HAP-1 (cell line): Measurements from ENCODE around the gene PALLD.

ENCODE experiments used
- DNase-seq, 2 experiments: peaks; one replicate each; pipeline ENCODE4 v3.0.0-alpha.2; 2016 to 2020; ENCODE audit warnings: low spot score in 2 of 2
- H3K27me3 ChIP-seq: fragments of 250-450 bp; sonication (Bioruptor Pico); 2 replicates; pipeline ENCODE4 v1.5.1; 2020; ENCODE audit warnings: low read depth, mild to moderate bottlenecking, moderate library complexity
- H3K36me3 ChIP-seq: fragments of 250-450 bp; sonication (Bioruptor Pico); replicated peaks from 2 replicates; pipeline ENCODE4 v1.5.1; 2020; ENCODE audit warnings: mild to moderate bottlenecking
- H3K4me1 ChIP-seq: fragments of 250-450 bp; sonication (Bioruptor Pico); 2 replicates; pipeline ENCODE4 v1.5.1; 2020; ENCODE audit warnings: mild to moderate bottlenecking
- H3K4me3 ChIP-seq: fragments of 250-450 bp; sonication (Bioruptor Pico); 2 replicates; pipeline ENCODE4 v1.5.1; 2020; ENCODE audit warnings: mild to moderate bottlenecking, moderate library complexity
- H3K9me3 ChIP-seq: fragments of 250-450 bp; sonication (Bioruptor Pico); 2 replicates; pipeline ENCODE4 v1.5.1; 2020; ENCODE audit warnings: mild to moderate bottlenecking, moderate library complexity
- in situ Hi-C: fragments of 300-500 bp; cut with MboI; formaldehyde crosslinking; loops from 3 replicates; pipeline ENCODE4 v1.14.3; 2020; ENCODE audit warnings: low sequenced_read_pairs, inconsistent platforms, mixed read lengths

The PALLD gene

DNA sequence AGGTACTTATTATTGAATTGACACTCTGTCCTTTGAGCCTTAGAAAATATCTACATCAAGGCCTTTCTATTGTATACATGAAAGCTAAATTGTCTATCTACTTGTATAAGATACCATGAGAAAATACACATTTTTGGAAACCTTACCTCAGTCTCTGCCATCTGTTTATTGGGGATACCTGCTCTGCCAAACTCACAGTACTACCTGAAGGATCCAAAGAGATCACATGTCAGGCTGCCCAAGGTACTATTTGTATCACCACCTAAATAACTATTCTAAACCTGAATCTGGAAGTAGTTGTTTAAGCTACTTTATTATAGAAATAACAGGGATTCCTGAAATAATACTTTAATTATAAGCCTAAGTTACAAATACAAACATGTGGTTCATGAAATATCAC is 126.2 kb downstream of the PALLD start:
- H3K9me3 ChIP-seq, result no peaks in the 10 kb centered on the region
- DNase-seq, result no peak
- H3K4me3 ChIP-seq, result no peak overlapping the region
- H3K27me3 ChIP-seq, result no peaks in the 10 kb centered on the region
- H3K36me3 ChIP-seq, result no peaks in the 10 kb centered on the region
- in situ Hi-C loops, result no loop called here
- H3K4me1 ChIP-seq, result peaks cover 13% of the 10 kb centered on the region

DNA sequence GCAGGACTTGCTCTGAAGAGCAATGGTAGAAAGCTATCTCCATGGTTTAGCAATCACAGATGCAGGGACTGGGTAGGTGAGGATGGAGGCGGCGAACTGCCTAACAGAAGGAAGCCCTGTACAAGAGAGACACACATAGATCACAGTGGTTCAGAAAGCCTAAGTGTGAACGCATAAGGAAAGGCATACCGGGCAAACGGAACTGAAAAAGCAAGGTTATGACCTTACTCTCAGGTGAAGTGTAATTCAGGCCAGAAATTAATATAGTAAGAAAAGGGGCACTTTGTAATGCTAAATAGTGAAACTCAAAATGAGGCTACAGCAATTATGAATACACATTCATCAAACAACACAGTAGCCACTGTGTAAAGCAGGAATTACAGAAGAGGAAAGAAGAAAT is 126.6 kb downstream of the PALLD start:
- DNase-seq, result no peak
- Histone ChIP-seq H3K4me3 (no peak overlapping the region), H3K9me3 (no peaks in the 10 kb centered on the region), H3K4me1 (peaks cover 13% of the 10 kb centered on the region), H3K27me3 (no peaks in the 10 kb centered on the region), H3K36me3 (no peaks in the 10 kb centered on the region)
- in situ Hi-C loops, result no loop called here

DNA sequence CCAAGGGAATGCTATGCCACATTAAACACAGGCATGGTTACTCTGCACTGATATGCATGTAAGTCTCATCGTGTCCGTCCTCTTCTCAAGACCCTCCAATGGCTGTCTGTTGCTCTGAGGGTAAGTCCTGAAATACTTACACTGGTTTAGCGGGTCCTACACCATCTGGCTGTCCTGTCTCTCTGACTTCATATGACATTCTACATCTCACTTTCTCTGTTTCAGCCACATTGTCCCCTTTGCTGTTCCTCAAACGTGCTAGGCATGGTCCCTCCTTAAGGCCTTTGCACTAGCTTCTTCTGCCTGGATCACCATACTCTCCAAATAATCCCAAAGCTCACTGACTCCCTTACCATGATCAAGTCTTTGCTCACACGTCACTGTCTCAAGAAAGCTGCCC is 131.4 kb downstream of the PALLD start:
- peaks cover 22% of the 10 kb centered on the region for H3K4me1 ChIP-seq
- no peaks in the 10 kb centered on the region for H3K27me3 ChIP-seq
- H3K9me3 ChIP-seq, result no peaks in the 10 kb centered on the region
- in situ Hi-C loops, result no loop called here
- no peaks in the 10 kb centered on the region for H3K36me3 ChIP-seq
- no peak overlapping the region for H3K4me3 ChIP-seq
- no peak for DNase-seq

DNA sequence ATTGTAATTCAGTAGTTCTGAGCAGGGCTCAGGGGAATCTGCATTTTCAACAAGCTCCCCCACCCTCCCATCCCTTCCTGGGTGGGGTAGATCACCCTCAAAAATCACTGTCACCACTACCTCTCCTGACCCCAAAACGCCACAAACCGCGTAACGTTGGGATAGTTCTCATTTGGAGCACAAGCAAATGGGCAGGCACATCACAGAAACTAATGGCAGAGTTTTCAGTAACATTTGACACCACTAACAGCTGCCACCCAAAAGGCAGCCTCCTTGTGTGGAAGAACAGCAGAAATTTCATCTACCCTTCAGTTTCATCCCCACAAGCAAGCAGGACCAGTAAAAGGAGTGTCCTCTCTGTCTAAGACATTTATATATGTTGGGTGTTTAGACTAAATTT is 132.7 kb downstream of the PALLD start:
- Histone ChIP-seq H3K4me3 (no peak overlapping the region), H3K27me3 (no peaks in the 10 kb centered on the region), H3K4me1 (peaks cover 33% of the 10 kb centered on the region), H3K36me3 (no peaks in the 10 kb centered on the region), H3K9me3 (no peaks in the 10 kb centered on the region)
- in situ Hi-C loops, result no loop called here
- DNase-seq, result no peak

GRCh38 chr4:168630445-168631187 is 133.8 kb downstream of the PALLD start:
- DNase-seq, result peak in 1 of 2 experiments; percentile 43
- in situ Hi-C loops, result no loop called here
- peaks cover 35% of the 10 kb centered on the region for H3K4me1 ChIP-seq
- H3K27me3 ChIP-seq, result no peaks in the 10 kb centered on the region
- peak overlapping the region; percentile 45 for H3K4me3 ChIP-seq
- no peaks in the 10 kb centered on the region for H3K9me3 ChIP-seq
- no peaks in the 10 kb centered on the region for H3K36me3 ChIP-seq

GRCh38 chr4:168631241-168632162 is 134.7 kb downstream of the PALLD start:
- no peaks in the 10 kb centered on the region for H3K36me3 ChIP-seq
- peaks cover 35% of the 10 kb centered on the region for H3K4me1 ChIP-seq
- no peaks in the 10 kb centered on the region for H3K27me3 ChIP-seq
- in situ Hi-C loops, result no loop called here
- no peaks in the 10 kb centered on the region for H3K9me3 ChIP-seq
- H3K4me3 ChIP-seq, result peak overlapping the region; percentile 45
- DNase-seq, result peak; percentile 71 to 79

GRCh38 chr4:168632301-168632725 is 135.5 kb downstream of the PALLD start:
- Histone ChIP-seq H3K36me3 (no peaks in the 10 kb centered on the region), H3K4me1 (peaks cover 35% of the 10 kb centered on the region), H3K4me3 (peak overlapping the region; percentile 45), H3K9me3 (no peaks in the 10 kb centered on the region), H3K27me3 (no peaks in the 10 kb centered on the region)
- in situ Hi-C loops, result no loop called here
- DNase-seq, result peak; percentile 29 to 54

DNA sequence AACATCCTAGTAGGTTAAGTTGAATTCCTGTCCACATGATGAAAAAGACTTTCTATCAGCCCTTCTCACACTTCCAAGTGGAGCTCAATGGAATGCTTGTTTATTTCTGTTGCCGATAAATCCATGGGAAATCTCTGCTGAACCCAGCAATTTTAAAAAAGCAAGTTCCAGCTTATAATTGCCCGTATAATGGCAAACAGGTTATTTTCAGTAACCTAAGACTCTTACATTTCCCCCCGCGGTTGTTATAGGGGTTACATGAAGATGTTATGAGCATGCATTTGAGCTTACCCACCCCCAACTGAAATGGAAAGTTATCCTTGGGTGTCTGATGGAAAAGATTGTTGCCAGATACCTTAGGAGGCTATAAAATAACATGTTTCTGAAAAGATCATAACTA is 136.2 kb downstream of the PALLD start:
- DNase-seq, result no peak
- H3K27me3 ChIP-seq, result no peaks in the 10 kb centered on the region
- in situ Hi-C loops, result no loop called here
- no peaks in the 10 kb centered on the region for H3K36me3 ChIP-seq
- H3K4me1 ChIP-seq, result peaks cover 35% of the 10 kb centered on the region
- peak overlapping the region; percentile 45 for H3K4me3 ChIP-seq
- no peaks in the 10 kb centered on the region for H3K9me3 ChIP-seq

GRCh38 chr4:168633496-168633895 is 136.6 kb downstream of the PALLD start:
- Histone ChIP-seq H3K4me1 (peaks cover 35% of the 10 kb centered on the region), H3K27me3 (no peaks in the 10 kb centered on the region), H3K4me3 (peak overlapping the region; percentile 45; the same call in 1 of the 2 replicates), H3K36me3 (no peaks in the 10 kb centered on the region), H3K9me3 (no peaks in the 10 kb centered on the region)
- in situ Hi-C loops, result no loop called here
- no peak for DNase-seq

DNA sequence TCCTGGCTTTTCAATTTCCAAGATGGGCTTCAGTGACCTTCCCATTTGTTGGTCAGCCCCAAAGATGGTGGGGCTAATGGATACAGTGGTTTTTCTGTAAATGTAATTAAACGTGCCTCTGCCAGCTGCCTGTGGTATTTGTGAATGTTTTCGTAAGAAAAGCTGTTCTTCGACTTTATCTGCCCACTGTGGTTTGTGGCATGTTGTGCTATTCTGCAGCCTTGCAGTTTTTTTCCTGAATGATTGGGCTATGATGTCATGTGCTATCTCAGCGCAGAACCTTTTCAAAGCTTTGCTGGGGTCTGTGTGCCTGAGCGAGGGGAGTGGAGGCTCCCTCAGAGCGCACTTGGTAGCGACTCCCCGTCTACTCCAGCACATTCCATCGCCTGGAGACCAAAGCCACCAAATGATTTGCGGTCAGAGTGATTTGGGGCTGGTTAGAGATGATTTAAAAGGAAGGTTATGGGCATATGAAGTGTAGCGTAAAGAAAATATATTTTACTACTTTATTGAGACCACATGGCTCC is 137.5 kb downstream of the PALLD start:
- Histone ChIP-seq H3K4me3 (no peak overlapping the region), H3K27me3 (no peaks in the 10 kb centered on the region), H3K36me3 (no peaks in the 10 kb centered on the region), H3K4me1 (peaks cover 35% of the 10 kb centered on the region), H3K9me3 (no peaks in the 10 kb centered on the region)
- peak in 1 of 2 experiments; percentile 25 for DNase-seq
- in situ Hi-C loops, result no loop called here

GRCh38 chr4:168636040-168636439 is 139.2 kb downstream of the PALLD start:
- H3K4me1 ChIP-seq, result peaks cover 27% of the 10 kb centered on the region
- no peak for DNase-seq

GRCh38 chr4:168636506-168637196 is 139.8 kb downstream of the PALLD start:
- Histone ChIP-seq H3K9me3 (no peaks in the 10 kb centered on the region), H3K4me1 (peaks cover 25% of the 10 kb centered on the region), H3K27me3 (no peaks in the 10 kb centered on the region), H3K36me3 (no peaks in the 10 kb centered on the region), H3K4me3 (no peak overlapping the region)
- DNase-seq, result no peak
- in situ Hi-C loops, result no loop called here

More at GRCh38 chr4:168636040-168636439, 139.2 kb downstream of the PALLD start:
- Histone ChIP-seq H3K9me3 (no peaks in the 10 kb centered on the region), H3K27me3 (no peaks in the 10 kb centered on the region), H3K36me3 (no peaks in the 10 kb centered on the region), H3K4me3 (no peak overlapping the region)
- in situ Hi-C loops, result no loop called here

GRCh38 chr4:168637872-168638756 is 141.3 kb downstream of the PALLD start:
- peaks cover 15% of the 10 kb centered on the region for H3K4me1 ChIP-seq
- no peaks in the 10 kb centered on the region for H3K9me3 ChIP-seq
- no peak overlapping the region for H3K4me3 ChIP-seq
- in situ Hi-C loops, result no loop called here
- H3K27me3 ChIP-seq, result no peaks in the 10 kb centered on the region
- H3K36me3 ChIP-seq, result no peaks in the 10 kb centered on the region
- DNase-seq, result no peak
